ENCODE results near the gene IL5RA.

DNA sequence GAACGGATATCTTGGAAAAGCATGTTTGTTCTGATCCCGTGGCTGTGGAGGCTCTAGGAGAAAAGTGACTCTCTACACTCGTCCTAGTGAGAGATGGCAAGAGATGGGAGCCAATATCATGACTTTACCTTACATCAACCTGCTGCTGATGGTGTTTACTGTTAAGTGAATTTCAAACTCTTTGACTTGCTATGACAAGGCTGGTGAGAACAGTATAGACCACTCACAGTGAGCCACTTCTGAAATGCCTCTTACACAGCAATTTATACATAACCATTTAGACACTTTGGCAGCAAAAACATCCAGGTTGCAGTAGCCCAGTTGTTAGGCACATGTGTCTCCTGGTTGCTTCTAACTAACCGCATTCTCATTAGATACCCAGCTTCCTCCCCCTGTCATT lies 43.3 kb downstream of the IL5RA start:
- TF ChIP-seq, protein P1, sequence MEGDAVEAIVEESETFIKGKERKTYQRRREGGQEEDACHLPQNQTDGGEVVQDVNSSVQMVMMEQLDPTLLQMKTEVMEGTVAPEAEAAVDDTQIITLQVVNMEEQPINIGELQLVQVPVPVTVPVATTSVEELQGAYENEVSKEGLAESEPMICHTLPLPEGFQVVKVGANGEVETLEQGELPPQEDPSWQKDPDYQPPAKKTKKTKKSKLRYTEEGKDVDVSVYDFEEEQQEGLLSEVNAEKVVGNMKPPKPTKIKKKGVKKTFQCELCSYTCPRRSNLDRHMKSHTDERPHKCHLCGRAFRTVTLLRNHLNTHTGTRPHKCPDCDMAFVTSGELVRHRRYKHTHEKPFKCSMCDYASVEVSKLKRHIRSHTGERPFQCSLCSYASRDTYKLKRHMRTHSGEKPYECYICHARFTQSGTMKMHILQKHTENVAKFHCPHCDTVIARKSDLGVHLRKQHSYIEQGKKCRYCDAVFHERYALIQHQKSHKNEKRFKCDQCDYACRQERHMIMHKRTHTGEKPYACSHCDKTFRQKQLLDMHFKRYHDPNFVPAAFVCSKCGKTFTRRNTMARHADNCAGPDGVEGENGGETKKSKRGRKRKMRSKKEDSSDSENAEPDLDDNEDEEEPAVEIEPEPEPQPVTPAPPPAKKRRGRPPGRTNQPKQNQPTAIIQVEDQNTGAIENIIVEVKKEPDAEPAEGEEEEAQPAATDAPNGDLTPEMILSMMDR (conservative IDR thresholded peaks at IDR 0.05; ENCODE audit: low read depth, low read length), result no peak
- no peak for TF ChIP-seq EZH2 (IDR thresholded peaks at IDR 0.05; ENCODE audit: borderline replicate concordance, low read depth, low read length, poor library complexity, severe bottlenecking)
